Colonic mucosa (tissue), 4 donors: Measurements from ENCODE around the gene HLCS. TPM values are rescaled to one million over a fixed set of nuclear protein-coding genes. Genes with fewer than 3 reads are reported as not detected.

ENCODE experiments used
- DNase-seq: peaks from one replicate; pipeline ENCODE4 v3.0.0-alpha.2; 2020
- H3K27ac ChIP-seq: fragments of 200-600 bp; one replicate; pipeline ENCODE4 v1.8.0; 2021
- H3K27me3 ChIP-seq: fragments of 200-600 bp; one replicate; pipeline ENCODE4 v1.8.0; 2021
- H3K36me3 ChIP-seq: fragments of 200-600 bp; one replicate; pipeline ENCODE4 v1.8.0; 2021
- H3K4me1 ChIP-seq: fragments of 200-600 bp; one replicate; pipeline ENCODE4 v1.8.0; 2021; ENCODE audit warnings: mild to moderate bottlenecking
- H3K4me3 ChIP-seq: fragments of 200-600 bp; one replicate; pipeline ENCODE4 v1.8.0; 2021
- H3K9ac ChIP-seq, 2 donors: one replicate each; pipeline ENCODE4 v1.7.0; 2013; ENCODE audit warnings: control low read depth in 2 of 2, low read depth in 2 of 2, low read length in 2 of 2
- H3K9me3 ChIP-seq: fragments of 200-600 bp; one replicate; pipeline ENCODE4 v1.8.0; 2021
- CTCF ChIP-seq: fragments of 200-600 bp; IDR thresholded peaks from one replicate; pipeline ENCODE4 v1.8.0; 2022; ENCODE audit warnings: antibody characterized with exemption, mild to moderate bottlenecking
- intact Hi-C: fragments of 100-400 bp; cut with DNase I; formaldehyde crosslinking; loops from one replicate; pipeline ENCODE4 v1.14.1; 2022
- total RNA-seq, 2 donors: library from RNA; stranded (reverse); fragmentation: NEBNext Ultra II Directional in 1 of 2; extraction: Animal tissue kit (Norgen Biotek cat#: 25700) in 1 of 2; gene quantifications; one replicate each; pipeline ENCODE4 v1.2.1, GENCODE V29; 2021
- donor health status: healthy.
- donor health status: DM: no; HTN: no; CAD: no.
- donor health status: DM: no; HTN: no; CAD: no.

HLCS gene
- total RNA-seq, 2 donors from 2014 or later, result 10.8 to 11.4 TPM

GRCh38 chr21:36798491-36798890, 168.0 kb downstream of the HLCS start:
- TF ChIP-seq CTCF, result no peak
- DNase-seq, result no peak
- no peak overlapping the region for H3K9ac ChIP-seq
- H3K9me3 ChIP-seq, result no peaks in the 10 kb centered on the region
- H3K4me1 ChIP-seq, result no peaks in the 10 kb centered on the region
- H3K4me3 ChIP-seq, result no peak overlapping the region
- intact Hi-C loops, result no loop called here
- no peaks in the 10 kb centered on the region for H3K36me3 ChIP-seq
- no peak overlapping the region for H3K27ac ChIP-seq
- no peaks in the 10 kb centered on the region for H3K27me3 ChIP-seq

GRCh38 chr21:36796070-36796469, 170.4 kb downstream of the HLCS start:
- DNase-seq, result no peak
- Histone ChIP-seq H3K27ac (no peak overlapping the region), H3K4me1 (no peaks in the 10 kb centered on the region), H3K4me3 (no peak overlapping the region), H3K9me3 (no peaks in the 10 kb centered on the region), H3K36me3 (no peaks in the 10 kb centered on the region), H3K9ac (no peak overlapping the region), H3K27me3 (no peaks in the 10 kb centered on the region)
- TF ChIP-seq CTCF, result no peak
- intact Hi-C loops, result no loop called here

GRCh38 chr21:36792505-36792967, 173.9 kb downstream of the HLCS start:
- H3K4me1 ChIP-seq, result no peaks in the 10 kb centered on the region
- H3K27ac ChIP-seq, result no peak overlapping the region
- intact Hi-C loops, result no loop called here
- no peak overlapping the region for H3K9ac ChIP-seq
- H3K4me3 ChIP-seq, result no peak overlapping the region
- H3K36me3 ChIP-seq, result no peaks in the 10 kb centered on the region
- no peaks in the 10 kb centered on the region for H3K27me3 ChIP-seq
- no peaks in the 10 kb centered on the region for H3K9me3 ChIP-seq
- TF ChIP-seq CTCF, result no peak
- no peak for DNase-seq

DNA sequence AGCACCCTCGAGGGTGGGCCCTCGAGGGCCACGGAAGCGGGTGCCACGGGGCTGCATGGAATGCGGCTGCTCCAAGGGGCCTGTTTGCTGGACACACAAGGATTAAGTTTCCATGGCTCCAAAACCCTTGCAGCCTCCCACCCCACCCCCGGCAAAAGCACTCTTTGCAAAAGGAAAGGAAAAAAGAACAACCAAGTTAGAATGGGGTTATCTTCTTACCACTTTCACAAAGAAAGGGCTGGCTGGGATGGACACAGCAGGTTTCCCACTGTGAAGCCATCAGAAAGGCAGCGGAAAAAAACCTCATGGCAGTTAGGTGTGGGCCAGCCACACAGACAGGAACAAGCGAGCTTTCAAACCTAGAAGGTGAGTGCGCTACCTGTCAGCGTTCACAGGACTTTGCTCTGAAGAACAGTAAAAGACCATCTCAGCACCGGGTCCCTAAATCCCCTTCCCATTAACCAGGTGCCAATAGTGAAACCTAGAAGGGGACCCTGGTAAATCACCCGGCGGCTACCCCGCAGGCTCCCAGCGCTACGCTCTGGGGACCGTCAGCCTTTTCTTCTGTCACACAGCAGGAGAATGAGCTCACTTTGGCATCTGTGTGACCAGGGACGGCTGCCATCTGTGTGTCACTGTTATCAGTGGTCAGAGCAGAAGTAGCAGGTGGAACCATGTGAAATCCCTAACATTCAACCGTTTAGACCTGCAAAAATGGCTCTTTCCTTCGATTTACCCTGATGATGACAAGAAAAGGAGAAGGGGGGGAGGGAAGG, 174.6 kb downstream of the HLCS start:
- no peak for DNase-seq
- H3K4me1 ChIP-seq, result no peaks in the 10 kb centered on the region
- H3K27me3 ChIP-seq, result no peaks in the 10 kb centered on the region
- H3K9ac ChIP-seq, result no peak overlapping the region
- H3K27ac ChIP-seq, result no peak overlapping the region
- no peak for TF ChIP-seq CTCF
- H3K4me3 ChIP-seq, result no peak overlapping the region
- H3K36me3 ChIP-seq, result no peaks in the 10 kb centered on the region
- intact Hi-C loops, result no loop called here
- no peaks in the 10 kb centered on the region for H3K9me3 ChIP-seq

DNA sequence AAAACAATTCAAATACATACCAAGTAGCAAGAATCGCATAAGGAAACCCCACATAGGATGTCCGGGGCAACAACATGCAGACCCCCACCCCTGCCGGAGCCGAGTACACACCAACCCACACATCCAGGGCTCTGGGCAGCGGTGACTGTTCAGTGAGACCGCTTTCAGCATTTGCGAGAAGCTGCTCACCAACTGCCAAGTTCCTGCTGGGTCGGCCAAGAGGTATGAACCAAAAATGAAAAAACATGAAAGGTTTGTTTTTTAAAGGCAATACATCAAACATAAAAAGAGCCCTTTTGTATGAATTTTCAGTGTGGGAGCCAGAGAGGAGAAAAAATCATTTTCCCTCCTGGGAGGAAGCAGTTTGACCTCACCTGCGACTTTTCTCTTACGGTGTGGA, 175.3 kb downstream of the HLCS start:
- Histone ChIP-seq H3K27ac (no peak overlapping the region), H3K4me1 (no peaks in the 10 kb centered on the region), H3K9me3 (no peaks in the 10 kb centered on the region), H3K36me3 (no peaks in the 10 kb centered on the region), H3K27me3 (no peaks in the 10 kb centered on the region), H3K9ac (no peak overlapping the region), H3K4me3 (no peak overlapping the region)
- no peak for TF ChIP-seq CTCF
- intact Hi-C loops, result no loop called here
- DNase-seq, result no peak
